HepG2 (cell line): Measurements from ENCODE around the gene RPL35A. TPM values are rescaled to one million over a fixed set of nuclear protein-coding genes. Genes with fewer than 3 reads are reported as not detected.
A peak's percentile ranks its signal among the peaks of the same experiment; 100 is the strongest.

Experiments used
- GZF1 ChIP-seq: sonication (generic); formaldehyde crosslinking; IDR thresholded peaks from 2 replicates; pipeline ENCODE4 v1.5.1; 2020; ENCODE audit warnings: mild to moderate bottlenecking, missing genetic modification reagents
- HOXA3 ChIP-seq: sonication (generic); formaldehyde crosslinking; IDR thresholded peaks from 2 replicates; pipeline ENCODE4 v1.5.0; 2020; ENCODE audit warnings: missing genetic modification reagents
- MAZ ChIP-seq, 2 experiments: sonication (generic) in 1 of 2; formaldehyde crosslinking in 1 of 2; IDR thresholded peaks; 2 replicates each; pipeline versions ENCODE4 v1.5.0 to v1.6.1; 2012 to 2020; ENCODE audit warnings: low read depth in 2 of 2, mild to moderate bottlenecking in 2 of 2, borderline replicate concordance in 1 of 2, improper control_type of control experiment in 1 of 2, low read length in 1 of 2, missing genetic modification reagents in 1 of 2, moderate library complexity in 1 of 2
- POLR2G ChIP-seq: fragments of 200-400 bp; formaldehyde crosslinking; IDR thresholded peaks from 2 replicates; pipeline ENCODE4 v1.6.1; 2018; ENCODE audit warnings: mild to moderate bottlenecking, low read depth, low read length, moderate library complexity
- RFX1 ChIP-seq: fragments of 450-650 bp; IDR thresholded peaks from 2 replicates; pipeline ENCODE4 v1.6.1; 2017
- SAP130 ChIP-seq: IDR thresholded peaks from 2 replicates; pipeline ENCODE4 v1.6.1; 2016; ENCODE audit warnings: low read depth
- SP140L ChIP-seq: sonication (generic); formaldehyde crosslinking; IDR thresholded peaks from 2 replicates; pipeline ENCODE4 v1.4.0; 2020; ENCODE audit warnings: missing genetic modification reagents, borderline replicate concordance
- STAT5B ChIP-seq: sonication (generic); formaldehyde crosslinking; IDR thresholded peaks from 2 replicates; pipeline ENCODE4 v1.4.0; 2020; ENCODE audit warnings: missing genetic modification reagents
- TGIF2 ChIP-seq: IDR thresholded peaks from 2 replicates; pipeline ENCODE4 v1.6.1; 2016; ENCODE audit warnings: control low read depth, missing compliant biosample characterization
- TOE1 ChIP-seq: sonication (generic); formaldehyde crosslinking; IDR thresholded peaks from 2 replicates; pipeline ENCODE4 v1.4.0; 2020; ENCODE audit warnings: mild to moderate bottlenecking, missing genetic modification reagents
- ZNF143 ChIP-seq: sonication (generic); formaldehyde crosslinking; IDR thresholded peaks from 2 replicates; pipeline ENCODE4 v1.4.0; 2020; ENCODE audit warnings: missing genetic modification reagents
- ZNF329 ChIP-seq: sonication (generic); formaldehyde crosslinking; IDR thresholded peaks from 2 replicates; pipeline ENCODE4 v1.9.0; 2021; ENCODE audit warnings: low read depth, mild to moderate bottlenecking, missing genetic modification reagents
- ZNF598 ChIP-seq: sonication (generic); formaldehyde crosslinking; IDR thresholded peaks from 2 replicates; pipeline ENCODE4 v1.5.1; 2020; ENCODE audit warnings: mild to moderate bottlenecking, missing genetic modification reagents, borderline replicate concordance
- polyA plus RNA-seq, 8 experiments: library from polyadenylated mRNA; depleted of rRNA in 3 of 8; stranded (reverse) in 7 of 8; unstranded in 1 of 8; fragments of >200 nt; fragmentation: Illumina TruSeq in 4 of 8; extraction: Trizol in 4 of 8; gene quantifications; 2 replicates each; pipeline versions ENCODE4 v1.2.1 to v1.2.3, GENCODE V29; 2011 to 2016; ENCODE audit warnings: low read depth in 4 of 8, missing spikeins in 1 of 8, mixed read lengths in 1 of 8; ENCODE audit not compliant: insufficient read depth in 1 of 8
- total RNA-seq, 5 experiments: library from RNA; depleted of rRNA; stranded (reverse); fragments of >200 nt; fragmentation: Illumina TruSeq; extraction: Trizol; gene quantifications; 2 replicates each; pipeline ENCODE4 v1.2.3, GENCODE V29; 2016; ENCODE audit warnings: low read depth in 1 of 5
- TF ChIP-seq, protein P1 (sequence below), 2 experiments: sonication (generic) in 1 of 2; formaldehyde crosslinking in 1 of 2; IDR thresholded peaks; 2 replicates each; pipeline versions ENCODE4 v1.4.0 to v1.6.1; 2016 to 2020; ENCODE audit warnings: borderline replicate concordance in 1 of 2, low read depth in 1 of 2, mild to moderate bottlenecking in 1 of 2, missing genetic modification reagents in 1 of 2
- TF ChIP-seq, protein P2 (sequence below): sonication (generic); formaldehyde crosslinking; IDR thresholded peaks from 2 replicates; pipeline ENCODE4 v1.9.0; 2021; ENCODE audit warnings: mild to moderate bottlenecking, missing genetic modification reagents
- TF ChIP-seq, protein P3 (sequence below): sonication (generic); formaldehyde crosslinking; IDR thresholded peaks from 2 replicates; pipeline ENCODE4 v1.5.0; 2020; ENCODE audit warnings: missing genetic modification reagents

The RPL35A gene
- total and polyA plus RNA-seq, 2 of the 13 experiments (the other 11 are each of a cell fraction or from before 2014, with no cell fraction given) = 1,001 to 1,582 TPM

DNA sequence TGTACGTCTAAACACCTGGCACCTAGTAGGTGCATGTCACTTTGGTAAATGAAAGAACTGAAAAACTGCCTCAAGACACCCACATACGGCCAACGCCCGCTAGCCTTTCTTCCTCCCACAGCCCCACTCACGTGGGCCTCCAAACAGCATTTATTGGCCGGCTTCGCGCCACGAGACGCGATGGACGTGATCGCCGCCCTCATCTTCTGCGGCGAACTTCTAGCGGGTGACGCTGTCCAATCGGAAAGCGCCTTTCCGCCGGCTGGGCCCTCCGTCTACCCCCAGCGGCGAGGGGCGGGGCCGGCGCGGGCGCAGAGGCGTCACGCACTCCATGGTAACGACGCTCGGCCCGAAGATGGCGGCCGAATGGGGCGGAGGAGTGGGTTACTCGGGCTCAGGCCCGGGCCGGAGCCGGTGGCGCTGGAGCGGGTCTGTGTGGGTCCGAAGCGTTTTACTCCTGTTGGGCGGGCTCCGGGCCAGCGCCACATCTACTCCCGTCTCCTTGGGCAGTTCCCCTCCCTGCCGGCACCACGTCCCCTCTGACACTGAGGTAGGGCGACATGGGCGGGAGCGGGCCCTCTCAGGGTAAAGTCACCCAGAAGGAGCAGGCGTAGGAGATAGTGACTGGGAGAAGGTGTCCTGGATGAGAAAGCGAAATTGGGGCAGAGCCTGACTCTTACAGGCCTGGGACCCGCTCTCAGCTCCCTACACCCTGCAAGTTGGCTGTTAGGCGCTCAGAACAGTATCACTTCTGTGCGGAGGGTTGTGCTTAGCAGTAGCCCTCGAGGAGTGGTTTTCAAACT is 10.1 kb downstream of the RPL35A start, which contains the start of gene LMLN (continued):
- TF ChIP-seq SP140L (CRISPR knock-in tag) (no peak), TOE1 (no peak), MAZ (IDR thresholded peaks at IDR 0.05; ENCODE audit: borderline replicate concordance, low read depth, low read length) (peak; percentile 71), MAZ (CRISPR knock-in tag; IDR thresholded peaks at IDR 0.05; ENCODE audit: low read depth) (peak; percentile 30; the same call in 1 of the 2 replicates), HOXA3 (CRISPR knock-in tag) (peak; percentile 99), ZNF329 (peak; percentile 74; the same call in 1 of the 2 replicates), ZNF143 (CRISPR knock-in tag) (0 out of 2 replicates have a peak, but pooled peaks have one; percentile 18), RFX1 (peak; percentile 84), SAP130 (CRISPR knock-in tag) (peak; percentile 98), POLR2G (peak; percentile 69), STAT5B (CRISPR knock-in tag) (no peak; the same call in 1 of the 2 replicates), TGIF2 (CRISPR knock-in tag) (peak; percentile 85; the same call in 1 of the 2 replicates), GZF1 (CRISPR knock-in tag) (no peak), ZNF598 (peak; percentile 79)
- TF ChIP-seq, protein P1, sequence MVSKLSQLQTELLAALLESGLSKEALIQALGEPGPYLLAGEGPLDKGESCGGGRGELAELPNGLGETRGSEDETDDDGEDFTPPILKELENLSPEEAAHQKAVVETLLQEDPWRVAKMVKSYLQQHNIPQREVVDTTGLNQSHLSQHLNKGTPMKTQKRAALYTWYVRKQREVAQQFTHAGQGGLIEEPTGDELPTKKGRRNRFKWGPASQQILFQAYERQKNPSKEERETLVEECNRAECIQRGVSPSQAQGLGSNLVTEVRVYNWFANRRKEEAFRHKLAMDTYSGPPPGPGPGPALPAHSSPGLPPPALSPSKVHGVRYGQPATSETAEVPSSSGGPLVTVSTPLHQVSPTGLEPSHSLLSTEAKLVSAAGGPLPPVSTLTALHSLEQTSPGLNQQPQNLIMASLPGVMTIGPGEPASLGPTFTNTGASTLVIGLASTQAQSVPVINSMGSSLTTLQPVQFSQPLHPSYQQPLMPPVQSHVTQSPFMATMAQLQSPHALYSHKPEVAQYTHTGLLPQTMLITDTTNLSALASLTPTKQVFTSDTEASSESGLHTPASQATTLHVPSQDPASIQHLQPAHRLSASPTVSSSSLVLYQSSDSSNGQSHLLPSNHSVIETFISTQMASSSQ (IDR thresholded peaks at IDR 0.05; ENCODE audit: low read depth) = no peak
- TF ChIP-seq, protein P1 (CRISPR knock-in tag; IDR thresholded peaks at IDR 0.05; ENCODE audit: borderline replicate concordance) = 0 out of 2 replicates have a peak, but pooled peaks have one; percentile 13
- TF ChIP-seq, protein P2, sequence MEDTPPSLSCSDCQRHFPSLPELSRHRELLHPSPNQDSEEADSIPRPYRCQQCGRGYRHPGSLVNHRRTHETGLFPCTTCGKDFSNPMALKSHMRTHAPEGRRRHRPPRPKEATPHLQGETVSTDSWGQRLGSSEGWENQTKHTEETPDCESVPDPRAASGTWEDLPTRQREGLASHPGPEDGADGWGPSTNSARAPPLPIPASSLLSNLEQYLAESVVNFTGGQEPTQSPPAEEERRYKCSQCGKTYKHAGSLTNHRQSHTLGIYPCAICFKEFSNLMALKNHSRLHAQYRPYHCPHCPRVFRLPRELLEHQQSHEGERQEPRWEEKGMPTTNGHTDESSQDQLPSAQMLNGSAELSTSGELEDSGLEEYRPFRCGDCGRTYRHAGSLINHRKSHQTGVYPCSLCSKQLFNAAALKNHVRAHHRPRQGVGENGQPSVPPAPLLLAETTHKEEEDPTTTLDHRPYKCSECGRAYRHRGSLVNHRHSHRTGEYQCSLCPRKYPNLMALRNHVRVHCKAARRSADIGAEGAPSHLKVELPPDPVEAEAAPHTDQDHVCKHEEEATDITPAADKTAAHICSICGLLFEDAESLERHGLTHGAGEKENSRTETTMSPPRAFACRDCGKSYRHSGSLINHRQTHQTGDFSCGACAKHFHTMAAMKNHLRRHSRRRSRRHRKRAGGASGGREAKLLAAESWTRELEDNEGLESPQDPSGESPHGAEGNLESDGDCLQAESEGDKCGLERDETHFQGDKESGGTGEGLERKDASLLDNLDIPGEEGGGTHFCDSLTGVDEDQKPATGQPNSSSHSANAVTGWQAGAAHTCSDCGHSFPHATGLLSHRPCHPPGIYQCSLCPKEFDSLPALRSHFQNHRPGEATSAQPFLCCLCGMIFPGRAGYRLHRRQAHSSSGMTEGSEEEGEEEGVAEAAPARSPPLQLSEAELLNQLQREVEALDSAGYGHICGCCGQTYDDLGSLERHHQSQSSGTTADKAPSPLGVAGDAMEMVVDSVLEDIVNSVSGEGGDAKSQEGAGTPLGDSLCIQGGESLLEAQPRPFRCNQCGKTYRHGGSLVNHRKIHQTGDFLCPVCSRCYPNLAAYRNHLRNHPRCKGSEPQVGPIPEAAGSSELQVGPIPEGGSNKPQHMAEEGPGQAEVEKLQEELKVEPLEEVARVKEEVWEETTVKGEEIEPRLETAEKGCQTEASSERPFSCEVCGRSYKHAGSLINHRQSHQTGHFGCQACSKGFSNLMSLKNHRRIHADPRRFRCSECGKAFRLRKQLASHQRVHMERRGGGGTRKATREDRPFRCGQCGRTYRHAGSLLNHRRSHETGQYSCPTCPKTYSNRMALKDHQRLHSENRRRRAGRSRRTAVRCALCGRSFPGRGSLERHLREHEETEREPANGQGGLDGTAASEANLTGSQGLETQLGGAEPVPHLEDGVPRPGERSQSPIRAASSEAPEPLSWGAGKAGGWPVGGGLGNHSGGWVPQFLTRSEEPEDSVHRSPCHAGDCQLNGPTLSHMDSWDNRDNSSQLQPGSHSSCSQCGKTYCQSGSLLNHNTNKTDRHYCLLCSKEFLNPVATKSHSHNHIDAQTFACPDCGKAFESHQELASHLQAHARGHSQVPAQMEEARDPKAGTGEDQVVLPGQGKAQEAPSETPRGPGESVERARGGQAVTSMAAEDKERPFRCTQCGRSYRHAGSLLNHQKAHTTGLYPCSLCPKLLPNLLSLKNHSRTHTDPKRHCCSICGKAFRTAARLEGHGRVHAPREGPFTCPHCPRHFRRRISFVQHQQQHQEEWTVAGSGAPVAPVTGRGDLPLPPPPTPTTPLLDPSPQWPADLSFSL (CRISPR knock-in tag) = no peak
- TF ChIP-seq, protein P3, sequence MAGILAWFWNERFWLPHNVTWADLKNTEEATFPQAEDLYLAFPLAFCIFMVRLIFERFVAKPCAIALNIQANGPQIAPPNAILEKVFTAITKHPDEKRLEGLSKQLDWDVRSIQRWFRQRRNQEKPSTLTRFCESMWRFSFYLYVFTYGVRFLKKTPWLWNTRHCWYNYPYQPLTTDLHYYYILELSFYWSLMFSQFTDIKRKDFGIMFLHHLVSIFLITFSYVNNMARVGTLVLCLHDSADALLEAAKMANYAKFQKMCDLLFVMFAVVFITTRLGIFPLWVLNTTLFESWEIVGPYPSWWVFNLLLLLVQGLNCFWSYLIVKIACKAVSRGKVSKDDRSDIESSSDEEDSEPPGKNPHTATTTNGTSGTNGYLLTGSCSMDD (CRISPR knock-in tag) = no peak
